Heart left ventricle (tissue), 13 donors: Measurements from ENCODE around the gene CPNE8.

Source experiments
- POLR2A ChIP-seq, 2 donors: fragments of 450-650 bp; IDR thresholded peaks; one replicate each; pipeline ENCODE4 v1.6.1; 2017; ENCODE audit warnings: antibody characterized with exemption in 2 of 2, mild to moderate bottlenecking in 2 of 2, moderate library complexity in 2 of 2
- TF ChIP-seq, protein P1 (sequence below), 12 donors: fragments of 200-600 bp; sonication (generic) in 4 of 12; IDR thresholded peaks; one replicate each; pipeline versions ENCODE4 v1.5.0 to v1.8.0; 2018 to 2022; ENCODE audit warnings: antibody characterized with exemption in 12 of 12, mild to moderate bottlenecking in 5 of 12
- donor health status: ischemic (EF 13 %, LVEDD 7.1; RV severe dilation, severe dysfunction).
- donor health status: DM: no; HTN: yes; CAD: no.
- donor health status: DM: no; HTN: no; CAD: no.
- donor health status: ischemic (EF 25% LVEDD 6.9; RV normal size, moderate dysfunction).
- donor health status: ischemic (EF 25% LVEDD 5.7; RV mildly dilated, moderate dysfunction).
- donor health status: ischemic (EF 35%, LVEDD 5.7; RV mildly dilated, moderate dysfunction).
- donor health status: nonischemic (EF 11% LVEDD 7.7; RV severe dilation, severe dysfunction).
- donor health status: DM: yes; HTN: yes; CAD: no.
- donor health status: PGD.
- donor health status: ischemic (EF 29% LVEDD 5.4; RV normal size, mild dysfunction).
- donor health status: nonischemic (EF 23%, LVEDD 6.1; RV moderate dilation, normal function).

DNA sequence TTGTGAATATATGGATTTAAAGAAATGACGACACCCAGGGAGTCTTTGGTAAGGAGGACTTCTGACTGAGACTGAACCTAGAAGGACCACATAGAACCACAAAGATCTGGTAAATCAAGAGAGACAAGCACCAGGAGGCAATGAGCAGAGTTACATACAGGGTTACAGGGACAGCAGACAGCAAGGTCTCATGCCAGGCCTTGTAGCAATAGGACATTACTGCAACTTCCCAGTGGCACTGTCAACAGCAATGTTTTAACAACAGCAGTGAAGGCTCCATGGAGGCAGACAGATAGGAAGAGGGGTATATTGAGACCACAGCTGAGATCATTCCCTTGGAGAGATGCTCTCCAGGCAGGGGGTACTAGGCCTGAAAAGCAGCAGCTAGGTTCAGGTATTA, 18.5 kb downstream of the CPNE8 start:
- TF ChIP-seq, protein P1, sequence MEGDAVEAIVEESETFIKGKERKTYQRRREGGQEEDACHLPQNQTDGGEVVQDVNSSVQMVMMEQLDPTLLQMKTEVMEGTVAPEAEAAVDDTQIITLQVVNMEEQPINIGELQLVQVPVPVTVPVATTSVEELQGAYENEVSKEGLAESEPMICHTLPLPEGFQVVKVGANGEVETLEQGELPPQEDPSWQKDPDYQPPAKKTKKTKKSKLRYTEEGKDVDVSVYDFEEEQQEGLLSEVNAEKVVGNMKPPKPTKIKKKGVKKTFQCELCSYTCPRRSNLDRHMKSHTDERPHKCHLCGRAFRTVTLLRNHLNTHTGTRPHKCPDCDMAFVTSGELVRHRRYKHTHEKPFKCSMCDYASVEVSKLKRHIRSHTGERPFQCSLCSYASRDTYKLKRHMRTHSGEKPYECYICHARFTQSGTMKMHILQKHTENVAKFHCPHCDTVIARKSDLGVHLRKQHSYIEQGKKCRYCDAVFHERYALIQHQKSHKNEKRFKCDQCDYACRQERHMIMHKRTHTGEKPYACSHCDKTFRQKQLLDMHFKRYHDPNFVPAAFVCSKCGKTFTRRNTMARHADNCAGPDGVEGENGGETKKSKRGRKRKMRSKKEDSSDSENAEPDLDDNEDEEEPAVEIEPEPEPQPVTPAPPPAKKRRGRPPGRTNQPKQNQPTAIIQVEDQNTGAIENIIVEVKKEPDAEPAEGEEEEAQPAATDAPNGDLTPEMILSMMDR (IDR thresholded peaks at IDR 0.05): no peak
- TF ChIP-seq POLR2A (IDR thresholded peaks at IDR 0.05): no peak
